Subcutaneous abdominal adipose tissue (tissue), 5 donors: ENCODE measurements around the gene CFAP69.

ENCODE experiments used
- H3K27ac ChIP-seq: one replicate; pipeline ENCODE4 v1.7.0; 2013; ENCODE audit warnings: low read depth, mild to moderate bottlenecking, inconsistent platforms, low read length, moderate library complexity
- H3K27me3 ChIP-seq, 5 donors: one replicate each; pipeline ENCODE4 v1.7.0; 2013; ENCODE audit warnings: low read length in 5 of 5, inconsistent platforms in 1 of 5; ENCODE audit not compliant: control insufficient read depth in 5 of 5, insufficient read depth in 4 of 5
- H3K36me3 ChIP-seq, 5 donors: one replicate each; pipeline ENCODE4 v1.7.0; 2013; ENCODE audit warnings: low read length in 5 of 5; ENCODE audit not compliant: control insufficient read depth in 5 of 5, insufficient read depth in 5 of 5
- H3K4me1 ChIP-seq, 5 donors: one replicate each; pipeline ENCODE4 v1.7.0; 2013; ENCODE audit warnings: low read length in 5 of 5, mild to moderate bottlenecking in 3 of 5, moderate library complexity in 1 of 5; ENCODE audit not compliant: control insufficient read depth in 5 of 5, insufficient read depth in 5 of 5
- H3K4me3 ChIP-seq, 5 donors: one replicate each; pipeline ENCODE4 v1.7.0; 2013; ENCODE audit warnings: low read length in 5 of 5, low read depth in 1 of 5
- H3K9ac ChIP-seq, 5 donors: one replicate each; pipeline ENCODE4 v1.7.0; 2013; ENCODE audit warnings: low read length in 5 of 5, mild to moderate bottlenecking in 4 of 5, moderate library complexity in 3 of 5
- H3K9me3 ChIP-seq, 5 donors: one replicate each; pipeline ENCODE4 v1.7.0; 2013; ENCODE audit warnings: low read length in 5 of 5; ENCODE audit not compliant: control insufficient read depth in 5 of 5
- donor health status: healthy.
- donor health status: healthy.
- donor health status: healthy.
- donor health status: healthy.
- donor health status: healthy.

CFAP69 gene

DNA sequence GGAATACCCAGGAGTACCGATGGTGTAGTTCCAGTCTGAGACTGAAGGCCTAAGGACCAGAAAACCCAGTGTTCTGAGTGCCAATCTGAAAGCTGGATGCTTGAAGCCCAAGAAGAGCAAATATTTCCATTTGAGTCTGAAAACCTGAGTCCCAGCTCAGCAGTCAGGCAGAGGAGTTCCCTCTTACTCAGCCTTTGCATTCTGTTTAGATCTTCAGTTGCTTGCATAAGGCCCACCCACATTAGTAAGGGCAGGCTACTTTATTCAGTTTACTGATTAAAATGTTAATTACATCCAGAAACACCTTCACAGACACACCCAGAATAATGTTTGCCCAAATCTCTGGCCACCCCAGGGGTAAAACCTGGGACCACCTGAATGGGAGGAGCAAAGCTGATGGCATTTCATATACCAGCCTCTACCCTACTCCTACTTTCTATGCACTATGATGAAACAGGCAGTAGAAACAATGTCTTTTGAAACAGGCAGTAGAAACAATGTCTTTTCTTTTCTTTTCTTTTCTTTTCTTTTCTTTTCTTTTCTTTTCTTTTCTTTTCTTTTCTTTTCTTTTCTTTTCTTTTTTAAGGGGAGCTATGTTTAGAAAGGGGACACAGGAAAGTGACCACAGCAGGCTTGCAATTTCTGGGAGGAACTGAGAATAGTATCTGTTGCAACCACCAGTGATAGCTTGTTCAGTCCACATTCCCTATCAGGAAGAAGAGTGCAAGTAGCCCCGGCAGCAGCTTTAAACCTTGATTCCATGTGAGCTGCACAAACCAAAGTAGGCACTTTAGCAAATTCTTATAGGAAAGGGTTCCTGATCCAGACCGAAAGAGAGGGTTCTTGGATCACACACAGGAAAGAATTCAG lies 45.5 kb downstream of the CFAP69 start:
- H3K27ac ChIP-seq, result no peak overlapping the region
- H3K36me3 ChIP-seq, result peaks cover 5 to 21% (median 11%) of the 10 kb centered on the region in 5 donors
- H3K4me3 ChIP-seq, result no peak overlapping the region
- H3K9ac ChIP-seq, result no peak overlapping the region
- no peaks in the 10 kb centered on the region for H3K9me3 ChIP-seq
- H3K4me1 ChIP-seq, result no peaks in the 10 kb centered on the region
- no peaks in the 10 kb centered on the region for H3K27me3 ChIP-seq

DNA sequence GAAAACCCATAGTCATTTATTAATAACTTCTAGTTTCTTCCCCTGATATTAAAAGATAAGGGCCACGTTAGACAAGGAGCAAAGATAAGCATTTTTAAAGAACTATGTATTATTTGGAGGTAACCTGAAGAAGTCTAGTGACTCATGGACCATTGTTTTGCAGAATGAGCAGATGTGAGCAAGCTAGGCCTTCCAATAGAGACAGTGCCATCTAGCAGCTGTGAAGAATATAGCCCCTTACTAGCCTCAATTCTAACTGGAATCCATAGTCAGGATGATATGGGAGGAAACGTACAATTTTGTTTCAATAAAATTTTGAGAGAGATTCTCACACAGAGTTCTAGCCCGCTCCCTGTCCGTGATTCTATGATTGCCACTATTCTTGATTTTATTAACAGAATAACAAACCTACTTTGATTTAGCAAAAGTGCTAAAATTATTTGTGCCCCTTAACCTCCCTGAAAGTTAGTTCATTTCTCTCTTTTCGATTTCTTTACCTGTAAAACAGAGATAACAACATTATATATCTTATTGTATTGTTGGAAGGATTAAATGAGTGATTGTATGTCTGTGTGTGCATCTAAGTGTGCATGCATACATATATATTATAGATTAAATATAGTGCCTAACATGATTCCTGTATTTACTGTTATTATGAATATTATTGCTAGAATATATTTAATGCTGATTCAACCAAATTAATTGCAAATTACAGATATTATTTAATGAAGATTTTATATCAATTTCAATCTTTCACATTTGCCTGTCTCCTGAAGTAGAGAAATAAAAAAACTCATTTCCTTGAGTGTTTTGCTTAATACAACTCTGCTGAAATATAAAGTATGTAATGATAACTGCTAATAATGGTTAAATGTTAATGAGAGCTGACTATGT lies 53.4 kb downstream of the CFAP69 start:
- Histone ChIP-seq H3K4me3 (no peak overlapping the region), H3K27ac (no peak overlapping the region), H3K9ac (no peak overlapping the region), H3K4me1 (no peaks in the 10 kb centered on the region), H3K36me3 (peaks cover 0 to 8% (median 0%) of the 10 kb centered on the region in 5 donors), H3K9me3 (no peaks in the 10 kb centered on the region), H3K27me3 (no peaks in the 10 kb centered on the region)

DNA sequence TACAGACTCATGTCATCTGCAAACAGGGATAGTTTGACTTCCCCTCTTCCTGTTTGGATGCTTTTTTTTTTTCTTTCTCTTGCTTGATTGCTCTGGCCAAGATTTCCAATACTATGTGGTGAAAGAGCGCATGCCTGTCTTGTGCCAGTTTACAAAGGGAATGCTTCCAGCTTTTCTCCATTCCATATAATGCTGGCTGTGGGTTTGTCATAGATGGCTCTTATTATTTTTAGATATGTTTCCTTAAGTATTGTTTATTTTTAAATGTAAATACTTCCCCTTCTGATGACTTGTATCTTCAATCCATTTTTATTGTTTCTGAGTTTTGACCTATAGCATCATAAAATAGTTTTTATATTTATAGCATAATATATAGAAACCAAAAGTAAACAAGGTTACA lies 58.3 kb downstream of the CFAP69 start:
- Histone ChIP-seq H3K4me1 (no peaks in the 10 kb centered on the region), H3K9ac (no peak overlapping the region), H3K4me3 (no peak overlapping the region), H3K27ac (no peak overlapping the region), H3K27me3 (no peaks in the 10 kb centered on the region), H3K36me3 (peaks cover 0 to 21% (median 8%) of the 10 kb centered on the region in 5 donors), H3K9me3 (no peaks in the 10 kb centered on the region)

DNA sequence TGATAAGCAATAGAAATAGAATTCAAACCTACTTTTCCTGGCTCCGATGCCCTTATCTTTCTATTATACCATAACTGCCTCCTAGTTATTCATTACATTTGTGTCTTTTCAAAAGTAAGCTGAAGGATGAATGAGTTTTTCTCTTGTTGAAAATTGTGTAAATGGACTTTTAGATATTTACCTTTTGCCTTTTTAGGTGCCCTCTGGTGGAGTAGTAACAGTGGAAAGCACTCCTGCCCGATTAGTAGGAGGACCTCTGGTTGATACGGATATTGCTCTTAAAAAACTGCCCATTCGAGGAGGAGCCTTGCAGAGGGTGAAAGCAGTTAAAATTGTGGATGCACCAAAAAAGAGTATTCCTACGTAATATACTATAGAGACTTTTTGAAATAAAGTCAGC lies 64.9 kb downstream of the CFAP69 start:
- peaks cover 5 to 38% (median 15%) of the 10 kb centered on the region in 5 donors for H3K36me3 ChIP-seq
- H3K27me3 ChIP-seq, result no peaks in the 10 kb centered on the region
- no peak overlapping the region for H3K9ac ChIP-seq
- no peak overlapping the region for H3K27ac ChIP-seq
- no peaks in the 10 kb centered on the region for H3K4me1 ChIP-seq
- no peaks in the 10 kb centered on the region for H3K9me3 ChIP-seq
- H3K4me3 ChIP-seq, result no peak overlapping the region

DNA sequence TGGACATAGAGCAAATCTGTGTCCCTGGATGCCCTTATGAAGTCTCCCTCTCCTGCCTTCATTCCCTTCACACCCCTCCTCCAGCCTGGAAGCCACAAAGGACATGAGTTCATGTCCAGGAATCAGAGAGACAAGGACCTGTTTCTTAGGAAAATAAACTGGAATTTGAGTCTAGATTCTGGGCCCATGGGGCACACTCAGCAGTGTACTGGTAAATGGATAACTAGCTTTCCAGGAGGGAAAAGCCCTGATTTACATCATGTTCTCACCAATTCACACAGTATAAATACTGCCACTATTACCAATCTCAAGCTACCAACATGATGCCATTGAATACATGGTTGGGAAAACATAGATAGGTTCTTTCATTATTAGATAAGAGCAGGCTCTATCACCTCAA lies 66.2 kb downstream of the CFAP69 start:
- Histone ChIP-seq H3K27ac (no peak overlapping the region), H3K36me3 (peaks cover 5 to 38% (median 15%) of the 10 kb centered on the region in 5 donors), H3K9ac (peak overlapping the region in 1 of 5 donors; percentile 13), H3K9me3 (no peaks in the 10 kb centered on the region), H3K4me3 (no peak overlapping the region), H3K27me3 (no peaks in the 10 kb centered on the region), H3K4me1 (no peaks in the 10 kb centered on the region)

DNA sequence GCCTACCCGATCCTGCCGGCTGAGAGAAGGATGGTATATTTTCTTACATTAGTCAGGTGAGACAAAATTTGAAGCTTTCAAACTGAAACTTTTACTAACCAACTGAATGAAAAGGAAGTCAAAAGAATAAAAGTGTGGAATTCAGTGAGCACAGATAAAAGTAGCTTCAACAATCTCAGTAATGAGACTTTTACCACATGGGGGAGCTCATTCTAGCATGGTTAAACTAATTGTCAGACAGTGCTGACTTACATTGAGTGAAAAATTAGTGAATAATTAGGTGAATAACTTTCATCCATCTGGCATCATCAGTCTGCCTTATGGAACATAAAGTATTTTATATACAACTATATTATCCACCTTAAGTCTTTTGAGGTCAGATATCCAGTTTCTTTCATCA lies 67.8 kb downstream of the CFAP69 start:
- Histone ChIP-seq H3K36me3 (peaks cover 5 to 30% (median 11%) of the 10 kb centered on the region in 5 donors), H3K27me3 (no peaks in the 10 kb centered on the region), H3K27ac (no peak overlapping the region)

DNA sequence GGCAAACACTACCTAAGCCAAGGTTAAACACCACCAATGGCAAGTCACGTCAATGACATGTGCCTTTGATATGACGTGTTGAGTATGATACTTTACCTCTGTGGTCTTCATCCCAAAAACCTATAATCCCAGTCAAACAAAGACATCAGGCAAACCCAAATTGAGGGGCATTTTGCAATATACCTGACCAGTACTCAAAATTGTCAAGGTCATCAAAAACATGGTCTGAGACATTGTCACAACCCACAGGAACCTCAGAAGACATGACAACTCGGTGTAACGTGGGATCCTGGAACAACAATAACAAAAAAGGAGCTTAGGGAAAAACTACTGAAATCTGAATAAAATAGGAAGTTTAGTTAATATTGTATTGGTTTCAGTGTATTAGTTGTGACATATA lies 68.9 kb downstream of the CFAP69 start:
- no peaks in the 10 kb centered on the region for H3K4me1 ChIP-seq
- H3K36me3 ChIP-seq, result peaks cover 5 to 20% (median 7%) of the 10 kb centered on the region in 5 donors
- H3K27me3 ChIP-seq, result no peaks in the 10 kb centered on the region
- H3K9me3 ChIP-seq, result no peaks in the 10 kb centered on the region
- no peak overlapping the region for H3K9ac ChIP-seq
- H3K4me3 ChIP-seq, result no peak overlapping the region
- H3K27ac ChIP-seq, result no peak overlapping the region

More for the DNA sequence above, 67.8 kb downstream of the CFAP69 start:
- H3K4me1 ChIP-seq, result no peaks in the 10 kb centered on the region
- no peaks in the 10 kb centered on the region for H3K9me3 ChIP-seq
- H3K4me3 ChIP-seq, result no peak overlapping the region
- no peak overlapping the region for H3K9ac ChIP-seq

DNA sequence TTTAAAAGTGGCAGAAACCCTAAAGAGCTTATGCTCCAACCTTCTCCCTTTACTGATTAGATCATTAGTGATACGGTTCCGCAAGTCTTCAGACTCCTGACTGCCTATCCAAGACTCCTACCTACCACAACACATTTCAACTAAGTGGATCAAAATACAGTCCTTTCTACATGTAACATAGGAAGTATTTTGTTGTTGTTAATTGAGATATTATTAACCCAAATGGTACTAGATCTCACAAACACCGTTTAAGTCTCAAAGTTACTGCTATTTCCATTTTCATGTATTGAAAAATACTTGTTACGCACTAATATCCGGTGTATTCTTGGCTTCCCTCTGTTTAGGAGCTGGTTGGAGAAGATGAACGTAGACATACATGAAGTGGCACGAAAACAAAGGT lies 75.0 kb downstream of the CFAP69 start:
- Histone ChIP-seq H3K4me1 (peaks cover 0 to 12% (median 10%) of the 10 kb centered on the region in 5 donors), H3K27me3 (peaks cover 24 to 29% (median 26%) of the 10 kb centered on the region in 5 donors), H3K9ac (no peak overlapping the region), H3K36me3 (no peaks in the 10 kb centered on the region), H3K4me3 (no peak overlapping the region), H3K27ac (no peak overlapping the region), H3K9me3 (no peaks in the 10 kb centered on the region)

DNA sequence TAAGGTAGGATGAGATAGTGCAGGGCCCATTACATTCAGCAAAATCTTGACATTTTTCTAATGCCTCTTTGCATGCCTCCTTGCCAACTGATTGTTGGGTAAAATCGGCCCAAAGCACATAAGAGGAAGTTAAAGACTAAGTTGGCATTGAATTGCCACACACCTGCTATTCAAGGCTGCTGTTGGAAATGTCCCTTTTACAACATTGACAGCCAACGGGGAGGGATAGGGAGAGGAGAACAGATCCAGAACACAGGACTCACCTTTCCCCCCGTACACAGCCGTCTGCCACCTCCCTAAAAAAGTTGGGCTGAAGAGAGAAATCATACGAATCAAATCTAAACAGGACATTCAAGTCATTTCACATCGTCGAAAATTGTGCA lies 75.4 kb downstream of the CFAP69 start:
- no peaks in the 10 kb centered on the region for H3K36me3 ChIP-seq
- H3K27ac ChIP-seq, result no peak overlapping the region
- peaks cover 0 to 12% (median 10%) of the 10 kb centered on the region in 5 donors for H3K4me1 ChIP-seq
- peaks cover 24 to 29% (median 26%) of the 10 kb centered on the region in 5 donors for H3K27me3 ChIP-seq
- peak overlapping the region in 1 of 5 donors; percentile 39 for H3K4me3 ChIP-seq
- H3K9ac ChIP-seq, result no peak overlapping the region
- H3K9me3 ChIP-seq, result no peaks in the 10 kb centered on the region
